Omental fat pad (tissue), 4 donors: ENCODE measurements around the gene DHRS7. TPM values are rescaled to one million over a fixed set of nuclear protein-coding genes. Genes with fewer than 3 reads are reported as not detected.

Source experiments
- ATAC-seq: fragments of 150-250 bp; one replicate; pipeline ENCODE4 v1.9.1; 2016; ENCODE audit warnings: mild to moderate bottlenecking, moderate library complexity; ENCODE audit not compliant: low FRiP score
- DNase-seq: peaks from one replicate; pipeline ENCODE4 v3.0.0-alpha.2; 2019; ENCODE audit warnings: low spot score
- total RNA-seq, 4 donors: library from RNA; depleted of rRNA; stranded (reverse); fragments of >200 nt; gene quantifications; one replicate each; pipeline ENCODE4 v1.1.0, GENCODE V29; 2016
- TF ChIP-seq, protein P1 (sequence below), 3 donors: fragments of 450-650 bp; IDR thresholded peaks; one replicate each; pipeline ENCODE4 v1.5.1; 2016 to 2017; ENCODE audit warnings: antibody characterized with exemption in 3 of 3, mild to moderate bottlenecking in 3 of 3, moderate library complexity in 2 of 3

Gene DHRS7
- total RNA-seq, 4 donors from 2014 or later: 56.0 to 82.9 (median 68.4) TPM

DNA sequence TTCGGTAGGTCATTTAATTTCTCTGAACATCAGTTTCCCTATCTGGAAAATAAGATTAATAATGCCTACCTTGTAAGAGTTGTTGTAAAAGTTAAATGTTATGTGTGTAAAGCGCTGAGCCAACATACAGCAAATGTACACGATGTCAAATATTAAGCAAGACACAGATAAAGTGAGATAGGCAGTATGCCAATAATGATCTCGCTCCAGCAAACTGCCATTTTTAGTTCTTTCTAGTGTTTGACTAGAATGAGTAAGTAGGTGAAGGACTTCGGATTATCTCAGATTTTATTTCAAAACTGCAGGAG lies 840 bp downstream of the DHRS7 start:
- ATAC-seq: no peak
- no peak for DNase-seq
- TF ChIP-seq, protein P1, sequence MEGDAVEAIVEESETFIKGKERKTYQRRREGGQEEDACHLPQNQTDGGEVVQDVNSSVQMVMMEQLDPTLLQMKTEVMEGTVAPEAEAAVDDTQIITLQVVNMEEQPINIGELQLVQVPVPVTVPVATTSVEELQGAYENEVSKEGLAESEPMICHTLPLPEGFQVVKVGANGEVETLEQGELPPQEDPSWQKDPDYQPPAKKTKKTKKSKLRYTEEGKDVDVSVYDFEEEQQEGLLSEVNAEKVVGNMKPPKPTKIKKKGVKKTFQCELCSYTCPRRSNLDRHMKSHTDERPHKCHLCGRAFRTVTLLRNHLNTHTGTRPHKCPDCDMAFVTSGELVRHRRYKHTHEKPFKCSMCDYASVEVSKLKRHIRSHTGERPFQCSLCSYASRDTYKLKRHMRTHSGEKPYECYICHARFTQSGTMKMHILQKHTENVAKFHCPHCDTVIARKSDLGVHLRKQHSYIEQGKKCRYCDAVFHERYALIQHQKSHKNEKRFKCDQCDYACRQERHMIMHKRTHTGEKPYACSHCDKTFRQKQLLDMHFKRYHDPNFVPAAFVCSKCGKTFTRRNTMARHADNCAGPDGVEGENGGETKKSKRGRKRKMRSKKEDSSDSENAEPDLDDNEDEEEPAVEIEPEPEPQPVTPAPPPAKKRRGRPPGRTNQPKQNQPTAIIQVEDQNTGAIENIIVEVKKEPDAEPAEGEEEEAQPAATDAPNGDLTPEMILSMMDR (IDR thresholded peaks at IDR 0.05): no peak

GRCh38 chr14:60163693-60164092 lies 1.5 kb downstream of the DHRS7 start:
- no peak for ATAC-seq
- no peak for DNase-seq
- TF ChIP-seq, protein P1 (IDR thresholded peaks at IDR 0.05): no peak

GRCh38 chr14:60161196-60162107 lies 3.7 kb downstream of the DHRS7 start:
- DNase-seq: no peak
- TF ChIP-seq, protein P1 (IDR thresholded peaks at IDR 0.05): no peak
- ATAC-seq: peak; percentile 6

DNA sequence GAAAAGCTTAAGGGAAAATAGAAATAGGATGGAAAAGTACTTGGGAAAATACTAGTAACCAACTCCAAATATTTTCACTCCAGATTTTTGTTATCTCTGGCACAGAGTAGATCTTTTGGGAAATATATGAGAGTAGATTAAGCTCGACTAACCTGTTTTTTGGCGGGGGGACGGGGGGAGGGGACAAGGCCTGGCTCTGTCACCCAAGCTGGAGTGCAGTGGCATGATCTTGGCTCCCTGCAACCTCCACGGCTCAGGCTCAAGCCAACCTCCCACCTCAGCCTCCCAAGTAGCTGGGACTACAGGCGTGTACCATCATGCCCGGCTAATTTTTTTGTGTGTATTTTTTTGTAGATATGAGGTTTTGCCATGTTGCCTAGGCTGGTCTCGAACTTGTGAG lies 4.8 kb downstream of the DHRS7 start:
- ATAC-seq (no peak), DNase-seq (no peak)
- TF ChIP-seq, protein P1 (IDR thresholded peaks at IDR 0.05): no peak

- DNase-seq (no peak), ATAC-seq (no peak)
- TF ChIP-seq, protein P1 (IDR thresholded peaks at IDR 0.05): no peak
Measured at GRCh38 chr14:60154671-60155070, 10.5 kb downstream of the DHRS7 start.

- no peak for ATAC-seq
- no peak for DNase-seq
- TF ChIP-seq, protein P1 (IDR thresholded peaks at IDR 0.05): no peak
Measured at GRCh38 chr14:60153991-60154390, 11.2 kb downstream of the DHRS7 start.

DNA sequence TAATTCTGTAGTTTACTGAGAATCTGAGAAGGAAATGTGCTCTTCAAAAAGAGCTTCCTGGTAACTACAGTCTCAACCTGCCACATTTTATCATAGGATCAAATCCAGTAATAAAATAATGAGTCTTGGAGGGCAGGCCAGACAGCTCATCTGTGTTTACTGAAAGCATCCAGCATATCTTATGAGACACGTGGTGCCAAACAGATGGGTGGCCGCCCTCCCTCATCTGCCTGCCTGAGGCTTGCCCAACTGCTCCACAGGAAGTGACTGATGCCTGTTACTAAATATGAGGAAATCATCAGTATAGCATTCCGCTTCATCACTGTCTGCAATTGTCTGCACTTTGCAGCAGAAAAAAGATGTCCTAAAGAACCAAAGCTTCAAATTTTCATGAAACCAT lies 13.5 kb downstream of the DHRS7 start:
- peak; percentile 48 for DNase-seq
- TF ChIP-seq, protein P1 (IDR thresholded peaks at IDR 0.05): no peak
- peak; percentile 98 for ATAC-seq
